T-cell (primary cell): ENCODE data around the gene CLASP1. TPM values are rescaled to one million over a fixed set of nuclear protein-coding genes. Genes with fewer than 3 reads are reported as not detected.
A peak's percentile ranks its signal among the peaks of the same experiment; 100 is the strongest.

Source experiments
- ATAC-seq, 4 experiments: fragments of 200-7000 bp in 3 of 4; fragments of 150-1000 bp in 1 of 4; cut with Tn5 transposase; replicated peaks in 1 of 4; 1 replicate in 3 of 4; 2 replicates in 1 of 4; pipeline ENCODE4 v1.10.0; 2021; ENCODE audit warnings: moderate library complexity in 3 of 4, mild to moderate bottlenecking in 2 of 4, moderate number of reproducible peaks in 1 of 4
- CTCF ChIA-PET, 2 donors: fragments of 300-600 bp; sonication (Branson Sonifier 250); formaldehyde crosslinking; loops; one replicate each; lab custom pipeline; 2022; ENCODE audit warnings: antibody characterized with exemption in 2 of 2; lab: Charles Lee
- POLR2A ChIA-PET, 2 donors: fragments of 300-600 bp; sonication (Branson Sonifier 250); formaldehyde crosslinking; loops; one replicate each; lab custom pipeline; 2022; ENCODE audit warnings: antibody characterized with exemption in 2 of 2; lab: Charles Lee
- DNase-seq, 35 experiments: peaks; one replicate each; pipeline versions ENCODE4 v3.0.0 to v3.0.0-alpha.2; 2013 to 2023
- H3K27ac ChIP-seq: one replicate; pipeline ENCODE4 v1.5.1; 2013; ENCODE audit warnings: low read length
- H3K27me3 ChIP-seq, 2 experiments: replicated peaks in 1 of 2; 1 replicate in 1 of 2; 2 replicates in 1 of 2; pipeline versions ENCODE4 v1.6.1 to v1.7.0; 2013; ENCODE audit warnings: low read length in 1 of 2, mixed read lengths in 1 of 2; ENCODE audit not compliant: control insufficient read depth in 2 of 2, insufficient read depth in 2 of 2; ENCODE audit errors: extremely low read depth in 1 of 2
- H3K36me3 ChIP-seq, 2 donors: 1 replicate in 1 of 2; 2 replicates in 1 of 2; pipeline versions ENCODE4 v1.6.1 to v1.7.0; 2013; ENCODE audit warnings: low read length in 1 of 2; ENCODE audit not compliant: control insufficient read depth in 2 of 2, insufficient read depth in 1 of 2; ENCODE audit errors: extremely low read depth in 1 of 2
- H3K4me1 ChIP-seq, 2 experiments: 1 replicate in 1 of 2; 2 replicates in 1 of 2; pipeline versions ENCODE4 v1.6.1 to v1.7.0; 2013; ENCODE audit warnings: low read length in 2 of 2, mixed read lengths in 1 of 2; ENCODE audit not compliant: insufficient read depth in 2 of 2, control insufficient read depth in 1 of 2; ENCODE audit errors: extremely low read depth in 1 of 2
- H3K4me3 ChIP-seq, 2 donors: 1 replicate in 1 of 2; 2 replicates in 1 of 2; pipeline versions ENCODE4 v1.5.1 to v1.7.0; 2013; ENCODE audit warnings: mild to moderate bottlenecking in 2 of 2, low read length in 1 of 2, moderate library complexity in 1 of 2; ENCODE audit not compliant: control insufficient read depth in 1 of 2; ENCODE audit errors: extremely low read depth in 1 of 2
- H3K9me3 ChIP-seq: 2 replicates; pipeline ENCODE4 v1.7.0; 2013
- H3K27ac Mint-ChIP-seq, 2 donors: one replicate each; pipeline ENCODE4 v1.8.0; 2020 to 2021; ENCODE audit warnings: mild to moderate bottlenecking in 2 of 2, mixed read lengths in 2 of 2
- H3K27me3 Mint-ChIP-seq, 2 donors: one replicate each; pipeline ENCODE4 v1.8.0; 2021 to 2022; ENCODE audit warnings: mixed read lengths in 2 of 2
- H3K36me3 Mint-ChIP-seq: one replicate; pipeline ENCODE4 v1.8.0; 2021; ENCODE audit warnings: mixed read lengths
- H3K4me1 Mint-ChIP-seq, 3 donors: one replicate each; pipeline ENCODE4 v1.8.0; 2020 to 2022; ENCODE audit warnings: mixed read lengths in 3 of 3, mild to moderate bottlenecking in 1 of 3
- H3K4me3 Mint-ChIP-seq, 3 donors: one replicate each; pipeline ENCODE4 v1.8.0; 2020 to 2022; ENCODE audit warnings: mild to moderate bottlenecking in 3 of 3, mixed read lengths in 3 of 3, moderate library complexity in 3 of 3
- H3K9me3 Mint-ChIP-seq, 3 donors: one replicate each; pipeline ENCODE4 v1.8.0; 2020 to 2022; ENCODE audit warnings: mixed read lengths in 3 of 3
- WGBS: methylation state at CpG from one replicate; pipeline ENCODE4 v1.1.5; 2013; ENCODE audit warnings: missing lambda C conversion rate; ENCODE audit not compliant: insufficient coverage; 5-methylcytosine and 5-hydroxymethylcytosine counted together
- total RNA-seq, 35 experiments: library from RNA in 6 of 35; stranded (reverse) in 6 of 35; fragments of 120-200 nt in 1 of 35; gene quantifications; one replicate each; pipeline versions ENCODE4 v1.2.1 to v1.2.4 and lab custom pipeline; 2013 to 2026

CLASP1 gene
- total RNA-seq, 5 donors from 2014 or later (not counting 1 experiment from before 2014, with no cell fraction given) = 57.8 to 72.8 (median 65.1) TPM

GRCh38 chr2:121547646-121548045 lies 101.6 kb downstream of the CLASP1 start:
- ATAC-seq = no peak
- H3K4me1 ChIP-seq = peaks cover 0 to 13% of the 10 kb centered on the region in 2 experiments
- CTCF ChIA-PET = interaction anchor here (0.5 to 1.9 kb wide), 2 partner anchors 10 to 172 kb away, joined by 3 to 4 read pairs; no protein-coding TSS in a partner anchor

DNA sequence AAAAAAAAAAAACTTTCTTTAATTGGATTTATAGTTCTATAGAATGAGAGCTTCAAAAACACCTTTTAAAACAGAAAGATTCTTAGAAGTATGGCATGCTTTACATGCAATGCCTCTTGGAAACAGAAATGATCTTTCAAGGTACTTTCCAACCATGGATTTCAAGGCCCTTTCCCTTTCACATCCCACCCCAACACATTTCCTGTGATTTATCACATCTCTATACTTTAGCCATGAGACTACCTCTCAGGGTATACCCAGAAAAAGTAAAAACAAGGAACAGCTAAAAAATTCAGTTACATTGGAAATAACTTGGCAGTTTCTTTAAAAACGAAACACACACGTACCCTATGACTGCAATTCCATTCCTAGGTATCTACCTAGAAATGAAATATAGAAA lies 103.3 kb downstream of the CLASP1 start:
- peak overlapping the region in 1 of 2 donors; percentile 23 for H3K27ac Mint-ChIP-seq
- peaks cover 0 to 13% of the 10 kb centered on the region in 2 experiments for H3K4me1 ChIP-seq
- H3K27ac ChIP-seq = no peak overlapping the region
- CTCF ChIA-PET = interaction anchor here in 1 of 2 donors (1.7 kb wide), 1 partner anchor 15 kb away, joined by 5 read pairs; the partner anchor contains the start of gene RNU4ATAC
- peaks cover 43 to 51% (median 51%) of the 10 kb centered on the region in 3 donors for H3K4me1 Mint-ChIP-seq
- peaks cover 11% of the 10 kb centered on the region for H3K36me3 Mint-ChIP-seq
- DNase-seq (no peak), ATAC-seq (no peak)
- H3K27me3 ChIP-seq = no peaks in the 10 kb centered on the region
- POLR2A ChIA-PET = interaction anchor here in 1 of 2 donors (0.6 to 0.7 kb wide), 2 partner anchors 12 to 79 kb away, joined by 3 to 4 read pairs; no protein-coding TSS in a partner anchor
- no peak overlapping the region for H3K4me3 ChIP-seq
- no peaks in the 10 kb centered on the region for H3K36me3 ChIP-seq
- peaks cover 4 to 6% (median 5%) of the 10 kb centered on the region in 3 donors for H3K9me3 Mint-ChIP-seq
- no CpG with 5 or more reads among the region's 2 CpGs for WGBS
- H3K9me3 ChIP-seq = no peaks in the 10 kb centered on the region
- H3K4me3 Mint-ChIP-seq = no peak overlapping the region
- no peaks in the 10 kb centered on the region for H3K27me3 Mint-ChIP-seq

More at GRCh38 chr2:121547646-121548045, 101.6 kb downstream of the CLASP1 start:
- Mint-ChIP-seq H3K36me3 (peaks cover 14% of the 10 kb centered on the region), H3K4me3 (no peak overlapping the region), H3K27me3 (no peaks in the 10 kb centered on the region), H3K4me1 (peaks cover 60 to 66% (median 65%) of the 10 kb centered on the region in 3 donors), H3K9me3 (peaks cover 4 to 6% (median 5%) of the 10 kb centered on the region in 3 donors), H3K27ac (no peak overlapping the region)
- Histone ChIP-seq H3K9me3 (no peaks in the 10 kb centered on the region), H3K36me3 (no peaks in the 10 kb centered on the region), H3K4me3 (no peak overlapping the region), H3K27me3 (no peaks in the 10 kb centered on the region), H3K27ac (no peak overlapping the region)
- WGBS = 92% methylated on average over 5 of the region's 5 CpGs
- no peak for DNase-seq
- POLR2A ChIA-PET = no interaction called here

DNA sequence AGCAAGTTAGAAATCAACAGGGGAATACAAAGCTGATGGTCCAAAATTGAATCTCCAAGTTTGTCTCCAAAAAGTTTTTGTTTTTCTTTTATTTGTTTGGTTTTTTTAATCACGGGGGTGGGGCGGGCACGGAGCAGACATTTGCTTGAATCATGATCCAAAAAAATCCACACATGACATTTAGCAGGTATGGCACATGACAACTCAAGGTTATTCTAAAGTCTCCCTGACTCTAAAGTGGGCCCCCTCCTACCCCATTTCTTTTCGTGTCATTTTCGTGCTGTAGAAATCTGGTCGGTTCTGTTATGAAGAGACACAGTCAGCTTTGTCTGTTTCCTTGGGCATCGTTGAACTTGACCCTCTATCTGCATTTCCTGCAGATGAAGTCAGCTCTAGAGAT lies 104.0 kb downstream of the CLASP1 start:
- H3K9me3 ChIP-seq = no peaks in the 10 kb centered on the region

GRCh38 chr2:121541495-121541894 lies 107.8 kb downstream of the CLASP1 start:
- H3K4me1 ChIP-seq = peaks cover 0 to 9% of the 10 kb centered on the region in 2 experiments
- ATAC-seq = no peak
- H3K27me3 Mint-ChIP-seq = no peaks in the 10 kb centered on the region
- POLR2A ChIA-PET = no interaction called here
- H3K27ac Mint-ChIP-seq = no peak overlapping the region
- CTCF ChIA-PET = no interaction called here
- no peaks in the 10 kb centered on the region for H3K36me3 Mint-ChIP-seq
- peaks cover 26 to 44% (median 29%) of the 10 kb centered on the region in 3 donors for H3K4me1 Mint-ChIP-seq
- no peak overlapping the region for H3K4me3 ChIP-seq
- no peak overlapping the region for H3K4me3 Mint-ChIP-seq
- H3K9me3 Mint-ChIP-seq = no peaks in the 10 kb centered on the region
- no peak overlapping the region for H3K27ac ChIP-seq
- WGBS = 97% methylated on average over 5 of the region's 7 CpGs
- no peaks in the 10 kb centered on the region for H3K9me3 ChIP-seq
- no peaks in the 10 kb centered on the region for H3K36me3 ChIP-seq
- no peaks in the 10 kb centered on the region for H3K27me3 ChIP-seq
- DNase-seq = no peak

More for the DNA sequence above, 104.0 kb downstream of the CLASP1 start:
- WGBS = 100% methylated on average over 2 of the region's 7 CpGs
- no peak for DNase-seq
- no peaks in the 10 kb centered on the region for H3K27me3 Mint-ChIP-seq
- ChIA-PET CTCF (interaction anchor here in 1 of 2 donors (1.7 kb wide), 1 partner anchor 15 kb away, joined by 5 read pairs; the partner anchor contains the start of gene RNU4ATAC), POLR2A (no interaction called here)
- H3K36me3 ChIP-seq = no peaks in the 10 kb centered on the region
- ATAC-seq = no peak
- H3K27me3 ChIP-seq = no peaks in the 10 kb centered on the region
- peaks cover 4 to 6% (median 5%) of the 10 kb centered on the region in 3 donors for H3K9me3 Mint-ChIP-seq
- peaks cover 0 to 17% of the 10 kb centered on the region in 2 experiments for H3K4me1 ChIP-seq
- peaks cover 7% of the 10 kb centered on the region for H3K36me3 Mint-ChIP-seq
- H3K4me3 Mint-ChIP-seq = no peak overlapping the region
- no peak overlapping the region for H3K27ac ChIP-seq
- no peak overlapping the region for H3K4me3 ChIP-seq
- no peak overlapping the region for H3K27ac Mint-ChIP-seq
- H3K4me1 Mint-ChIP-seq = peaks cover 38 to 48% (median 44%) of the 10 kb centered on the region in 3 donors

DNA sequence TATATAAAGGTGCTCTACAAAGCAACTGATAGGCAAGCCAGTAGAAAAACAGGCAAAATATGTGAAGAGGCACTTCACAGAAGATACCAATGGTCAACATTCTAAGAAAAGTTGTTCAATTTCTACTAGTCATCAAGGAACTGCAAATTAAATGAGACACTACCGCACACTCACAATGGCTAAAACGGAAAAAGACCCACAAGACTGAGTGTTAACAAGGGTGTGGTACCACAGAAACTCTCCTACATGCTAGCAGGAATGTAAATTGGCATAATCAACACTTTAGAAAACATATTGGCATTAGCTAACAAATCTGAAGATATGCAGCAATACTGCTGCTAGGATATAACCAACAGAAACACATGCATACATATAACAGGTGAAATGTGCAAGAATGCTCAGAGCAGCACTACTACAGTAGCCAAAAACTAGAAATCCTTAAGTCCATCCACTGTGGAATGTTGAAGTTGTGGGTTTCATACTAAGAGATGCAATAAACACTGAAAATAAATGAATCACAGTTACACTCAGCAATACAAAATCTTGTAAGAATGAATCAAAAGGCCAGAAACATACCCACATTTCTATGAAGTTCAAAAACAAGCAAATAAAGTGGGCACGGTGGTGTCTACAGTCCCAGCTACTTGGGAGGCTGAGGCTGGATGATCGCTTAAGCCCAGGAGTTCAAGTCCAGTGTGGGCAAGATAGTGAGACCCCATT lies 109.4 kb downstream of the CLASP1 start:
- 50% methylated on average over 1 of the region's 4 CpGs for WGBS

GRCh38 chr2:121536850-121537557 lies 112.3 kb downstream of the CLASP1 start:
- H3K4me3 Mint-ChIP-seq = no peak overlapping the region
- no peaks in the 10 kb centered on the region for H3K36me3 Mint-ChIP-seq
- Histone ChIP-seq H3K4me1 (peaks cover 0 to 5% of the 10 kb centered on the region in 2 experiments), H3K27ac (no peak overlapping the region), H3K27me3 (no peaks in the 10 kb centered on the region), H3K4me3 (no peak overlapping the region), H3K36me3 (no peaks in the 10 kb centered on the region), H3K9me3 (no peaks in the 10 kb centered on the region)
- peak overlapping the region; percentile 3 to 37 for H3K27ac Mint-ChIP-seq
- ChIA-PET CTCF (interaction anchor here in 1 of 2 donors (1.4 kb wide), 1 partner anchor 11 kb away, joined by 4 read pairs; no protein-coding TSS in a partner anchor), POLR2A (no interaction called here)
- no peaks in the 10 kb centered on the region for H3K9me3 Mint-ChIP-seq
- DNase-seq (no peak), ATAC-seq (no peak)
- H3K27me3 Mint-ChIP-seq = no peaks in the 10 kb centered on the region
- H3K4me1 Mint-ChIP-seq = peaks cover 23 to 47% (median 34%) of the 10 kb centered on the region in 3 donors
- WGBS = 97% methylated on average over 5 of the region's 9 CpGs

More for the DNA sequence above, 109.4 kb downstream of the CLASP1 start:
- H3K9me3 Mint-ChIP-seq = no peaks in the 10 kb centered on the region
- peaks cover 16 to 36% (median 29%) of the 10 kb centered on the region in 3 donors for H3K4me1 Mint-ChIP-seq
- Histone ChIP-seq H3K27ac (no peak overlapping the region), H3K36me3 (no peaks in the 10 kb centered on the region), H3K27me3 (no peaks in the 10 kb centered on the region), H3K4me1 (peaks cover 0 to 5% of the 10 kb centered on the region in 2 experiments), H3K4me3 (no peak overlapping the region), H3K9me3 (no peaks in the 10 kb centered on the region)
- peak overlapping the region in 1 of 3 donors; percentile 18 for H3K4me3 Mint-ChIP-seq
- no peaks in the 10 kb centered on the region for H3K27me3 Mint-ChIP-seq
- ChIA-PET CTCF (interaction anchor here in 1 of 2 donors (1.4 kb wide), 1 partner anchor 10 kb away, joined by 4 read pairs; the partner anchor contains the start of gene RNU4ATAC), POLR2A (interaction anchor here (0.6 to 1.0 kb wide), 3 partner anchors 8 to 435 kb away, joined by 3 read pairs; no protein-coding TSS in a partner anchor)
- H3K27ac Mint-ChIP-seq = peak overlapping the region; percentile 19 to 33
- ATAC-seq (no peak), DNase-seq (no peak)
- H3K36me3 Mint-ChIP-seq = no peaks in the 10 kb centered on the region
